HAP-1 (cell line): ENCODE measurements around the gene HYCC2.
"Not testable (repeated sequence)": the region's sequence is repeated elsewhere in the genome, so short reads cannot be mapped to it uniquely, and the experiment has no call there.

Experiments used
- DNase-seq, 2 experiments: peaks; one replicate each; pipeline ENCODE4 v3.0.0-alpha.2; 2016 to 2020; ENCODE audit warnings: low spot score in 2 of 2
- H3K27me3 ChIP-seq: fragments of 250-450 bp; sonication (Bioruptor Pico); 2 replicates; pipeline ENCODE4 v1.5.1; 2020; ENCODE audit warnings: low read depth, mild to moderate bottlenecking, moderate library complexity
- H3K36me3 ChIP-seq: fragments of 250-450 bp; sonication (Bioruptor Pico); replicated peaks from 2 replicates; pipeline ENCODE4 v1.5.1; 2020; ENCODE audit warnings: mild to moderate bottlenecking
- H3K4me1 ChIP-seq: fragments of 250-450 bp; sonication (Bioruptor Pico); 2 replicates; pipeline ENCODE4 v1.5.1; 2020; ENCODE audit warnings: mild to moderate bottlenecking
- H3K4me3 ChIP-seq: fragments of 250-450 bp; sonication (Bioruptor Pico); 2 replicates; pipeline ENCODE4 v1.5.1; 2020; ENCODE audit warnings: mild to moderate bottlenecking, moderate library complexity
- H3K9me3 ChIP-seq: fragments of 250-450 bp; sonication (Bioruptor Pico); 2 replicates; pipeline ENCODE4 v1.5.1; 2020; ENCODE audit warnings: mild to moderate bottlenecking, moderate library complexity
- in situ Hi-C: fragments of 300-500 bp; cut with MboI; formaldehyde crosslinking; loops from 3 replicates; pipeline ENCODE4 v1.14.3; 2020; ENCODE audit warnings: low sequenced_read_pairs, inconsistent platforms, mixed read lengths

The HYCC2 gene

DNA sequence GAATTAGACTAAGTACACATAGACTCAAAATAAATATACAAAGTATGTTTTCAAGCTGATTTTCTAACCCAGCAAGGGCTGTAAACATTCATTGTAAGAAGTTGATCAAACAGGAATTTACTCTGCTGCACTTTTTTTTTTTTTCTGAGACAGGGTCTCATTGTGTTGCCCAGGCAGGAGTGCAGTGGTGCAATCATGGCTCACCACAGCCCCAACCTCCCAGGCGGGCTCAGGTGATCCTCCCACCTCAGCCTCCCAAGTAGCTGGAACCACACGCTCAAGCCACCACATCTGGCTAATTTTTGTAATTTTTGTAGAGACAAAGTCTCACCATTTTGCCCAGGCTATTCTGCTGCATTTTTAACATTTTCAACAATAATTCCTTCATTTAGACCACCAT lies 36.2 kb upstream of the HYCC2 start:
- DNase-seq: no peak
- no peaks in the 10 kb centered on the region for H3K36me3 ChIP-seq
- H3K4me1 ChIP-seq: no peaks in the 10 kb centered on the region; the same call in 1 of the 2 replicates
- no peaks in the 10 kb centered on the region for H3K9me3 ChIP-seq
- in situ Hi-C loops: no loop called here
- no peak overlapping the region for H3K4me3 ChIP-seq
- H3K27me3 ChIP-seq: no peaks in the 10 kb centered on the region

DNA sequence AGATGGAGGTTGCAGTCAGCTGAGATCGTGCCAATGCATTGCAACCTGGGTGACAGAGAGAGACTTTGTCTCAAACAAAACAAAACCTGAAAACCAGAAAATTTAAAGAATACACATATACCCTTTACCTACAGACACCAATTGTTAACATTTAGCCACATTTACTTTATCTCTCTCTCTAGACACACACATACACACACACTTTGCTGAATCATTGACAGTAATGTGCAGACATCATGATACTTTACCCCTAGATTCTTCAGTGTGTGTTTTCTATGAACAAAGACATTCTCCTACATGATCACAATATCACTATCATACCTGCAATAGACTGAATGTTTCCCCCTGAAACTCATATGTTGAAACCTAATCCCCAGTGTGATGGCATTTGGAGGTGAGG lies 34.3 kb upstream of the HYCC2 start:
- no peak for DNase-seq
- no peaks in the 10 kb centered on the region for H3K9me3 ChIP-seq
- H3K36me3 ChIP-seq: no peaks in the 10 kb centered on the region
- H3K27me3 ChIP-seq: no peaks in the 10 kb centered on the region
- in situ Hi-C loops: no loop called here
- H3K4me1 ChIP-seq: no peaks in the 10 kb centered on the region
- no peak overlapping the region for H3K4me3 ChIP-seq

DNA sequence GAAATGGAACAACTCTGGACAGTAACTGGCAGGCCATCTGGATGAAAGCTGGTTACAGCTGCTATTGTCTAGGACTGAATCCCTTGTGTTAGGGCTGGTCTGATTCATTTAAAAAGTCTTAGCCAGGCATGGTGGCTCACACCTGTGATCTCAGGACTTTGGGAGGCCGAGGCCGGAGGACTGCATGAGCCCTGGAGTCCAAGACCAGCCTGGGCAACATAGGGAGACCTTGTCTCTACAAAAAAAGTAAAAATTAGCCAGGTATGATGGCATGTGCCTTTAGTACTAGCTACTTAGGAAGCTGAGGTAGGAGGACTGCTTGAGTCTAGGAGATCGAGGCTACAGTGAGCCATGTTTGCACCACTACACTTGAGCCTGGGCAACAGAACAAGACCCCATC lies 29.0 kb upstream of the HYCC2 start:
- in situ Hi-C loops: no loop called here
- DNase-seq: no peak
- no peaks in the 10 kb centered on the region for H3K36me3 ChIP-seq
- no peaks in the 10 kb centered on the region for H3K9me3 ChIP-seq
- H3K27me3 ChIP-seq: no peaks in the 10 kb centered on the region
- no peaks in the 10 kb centered on the region for H3K4me1 ChIP-seq
- H3K4me3 ChIP-seq: no peak overlapping the region

DNA sequence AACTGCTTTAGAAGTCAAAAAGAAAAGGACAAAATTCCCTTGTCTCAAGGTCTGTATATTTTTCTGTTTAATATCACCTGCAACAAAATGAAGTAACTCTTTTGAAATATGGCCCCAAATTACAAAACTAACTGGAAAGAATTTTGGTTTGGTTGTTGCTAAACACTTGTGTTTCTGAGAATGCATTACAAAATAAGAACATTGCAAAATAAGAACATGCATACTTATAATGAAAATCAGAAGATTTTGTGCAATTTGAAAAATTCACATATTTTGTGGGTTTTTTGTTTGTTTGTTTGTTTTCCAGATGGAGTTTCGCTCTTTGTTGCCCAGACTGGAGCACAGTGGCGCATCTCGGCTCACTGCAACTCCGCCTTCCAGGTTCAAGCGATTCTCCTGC lies 22.1 kb upstream of the HYCC2 start:
- Histone ChIP-seq H3K4me3 (no peak overlapping the region), H3K27me3 (no peaks in the 10 kb centered on the region), H3K9me3 (no peaks in the 10 kb centered on the region), H3K36me3 (peaks cover 2% of the 10 kb centered on the region), H3K4me1 (no peaks in the 10 kb centered on the region)
- in situ Hi-C loops: no loop called here
- DNase-seq: no peak

DNA sequence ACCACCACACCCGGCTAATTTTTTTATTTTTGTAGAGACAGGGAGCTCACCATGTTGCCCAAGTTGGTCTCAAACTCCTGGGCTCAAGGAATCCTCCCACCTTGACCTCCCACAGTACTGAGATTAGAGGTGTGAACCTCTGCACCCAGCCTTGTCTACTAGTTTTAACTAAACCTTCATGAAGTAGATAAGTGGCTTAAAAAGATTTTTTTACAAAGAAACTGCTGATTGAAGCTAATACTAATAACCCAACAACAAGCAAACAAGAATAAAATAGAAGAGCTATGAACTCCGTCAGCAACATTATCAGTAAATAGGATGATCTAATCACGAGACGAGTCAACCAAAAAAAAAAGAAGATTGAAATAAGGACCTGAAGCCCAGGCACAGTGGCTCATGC lies 19.1 kb upstream of the HYCC2 start:
- Histone ChIP-seq H3K4me1 (no peaks in the 10 kb centered on the region), H3K36me3 (peaks cover 10% of the 10 kb centered on the region), H3K27me3 (no peaks in the 10 kb centered on the region), H3K4me3 (no peak overlapping the region), H3K9me3 (no peaks in the 10 kb centered on the region)
- no peak for DNase-seq
- in situ Hi-C loops: no loop called here

DNA sequence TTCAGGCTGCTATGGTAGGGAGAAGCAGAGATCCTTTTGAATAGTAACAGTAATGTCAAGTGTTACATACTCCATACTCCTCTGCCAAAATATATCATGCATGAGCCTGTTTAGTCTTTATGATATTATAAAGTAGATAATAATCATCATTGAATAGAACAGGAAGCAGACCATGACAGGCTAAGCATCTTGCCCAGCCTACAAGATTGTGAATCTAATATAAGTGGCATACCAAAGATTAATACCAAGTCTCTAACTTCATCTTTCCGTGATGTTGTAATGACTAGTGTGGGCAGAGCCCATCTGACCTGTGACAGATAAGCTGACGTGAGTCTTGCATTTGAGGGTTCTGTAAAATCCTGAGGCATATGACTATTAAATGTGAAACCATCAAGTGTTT lies 13.4 kb upstream of the HYCC2 start:
- H3K9me3 ChIP-seq: no peaks in the 10 kb centered on the region
- no peak overlapping the region for H3K4me3 ChIP-seq
- no peaks in the 10 kb centered on the region for H3K4me1 ChIP-seq
- no peaks in the 10 kb centered on the region for H3K27me3 ChIP-seq
- DNase-seq: no peak
- in situ Hi-C loops: no loop called here
- peaks cover 38% of the 10 kb centered on the region for H3K36me3 ChIP-seq

DNA sequence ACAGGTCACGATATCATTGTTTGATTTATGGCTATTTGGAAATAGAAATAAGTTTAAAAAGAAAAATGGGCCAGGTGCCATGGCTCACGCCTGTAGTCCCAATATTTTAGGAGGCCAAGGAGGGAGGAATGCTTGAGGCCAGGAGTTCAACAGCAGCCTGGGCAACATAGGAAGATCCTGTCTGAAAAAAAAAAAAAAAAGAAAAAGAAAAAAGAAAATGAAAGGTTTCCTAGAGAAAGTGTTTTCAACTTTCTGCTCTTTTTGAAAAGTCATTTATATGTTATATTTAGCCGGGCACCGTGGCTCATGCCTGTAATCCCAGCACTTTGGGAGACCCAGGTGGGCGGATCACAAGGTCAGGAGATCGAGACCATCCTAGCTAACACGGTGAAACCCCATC lies 3.5 kb upstream of the HYCC2 start:
- Histone ChIP-seq H3K4me3 (no peak overlapping the region), H3K9me3 (no peaks in the 10 kb centered on the region), H3K36me3 (peaks cover 13% of the 10 kb centered on the region), H3K27me3 (no peaks in the 10 kb centered on the region), H3K4me1 (peaks cover 17% of the 10 kb centered on the region)
- DNase-seq: no peak
- in situ Hi-C loops: no loop called here

DNA sequence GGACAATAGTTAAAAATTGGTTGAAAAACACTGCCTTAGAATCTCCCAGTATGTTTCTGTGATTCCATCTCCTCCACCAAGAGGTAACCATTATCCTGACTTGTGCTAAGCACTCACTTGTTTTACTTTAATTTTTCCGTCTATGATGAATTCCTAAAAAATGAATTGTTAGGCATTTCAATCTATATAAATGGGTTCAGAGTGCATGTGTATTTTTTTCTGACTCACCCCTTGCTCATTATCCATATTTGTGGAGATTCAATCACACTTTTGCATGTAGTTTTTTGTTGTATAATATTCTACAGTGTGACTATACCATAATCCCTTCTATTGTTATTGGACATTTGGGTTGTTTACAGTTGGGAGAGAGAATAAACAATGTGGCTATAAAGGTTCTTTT lies 1.6 kb upstream of the HYCC2 start:
- H3K4me1 ChIP-seq: peaks cover 26% of the 10 kb centered on the region
- H3K4me3 ChIP-seq: peak overlapping the region; percentile 92
- H3K27me3 ChIP-seq: no peaks in the 10 kb centered on the region
- H3K9me3 ChIP-seq: no peaks in the 10 kb centered on the region
- no peaks in the 10 kb centered on the region for H3K36me3 ChIP-seq
- DNase-seq: no peak
- in situ Hi-C loops: no loop called here

DNA sequence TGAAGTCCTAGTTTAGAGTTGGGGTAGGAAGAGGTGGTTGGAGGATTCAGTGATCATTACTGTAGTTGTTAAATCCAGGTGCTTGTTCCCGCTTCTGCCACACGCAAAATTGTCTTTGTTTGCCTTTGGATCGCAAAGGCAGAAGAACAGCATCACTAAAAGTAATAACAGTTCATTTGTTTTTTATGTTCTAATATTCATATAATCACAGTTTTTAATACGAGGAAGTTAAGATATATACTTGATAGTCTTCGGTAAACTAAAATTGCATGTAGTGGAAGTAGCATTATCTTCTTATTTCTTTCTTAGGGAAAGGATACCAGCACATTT lies 695 bp upstream of the HYCC2 start:
- no peaks in the 10 kb centered on the region for H3K36me3 ChIP-seq
- in situ Hi-C loops: no loop called here
- DNase-seq: peak in 1 of 2 experiments; percentile 10

DNA sequence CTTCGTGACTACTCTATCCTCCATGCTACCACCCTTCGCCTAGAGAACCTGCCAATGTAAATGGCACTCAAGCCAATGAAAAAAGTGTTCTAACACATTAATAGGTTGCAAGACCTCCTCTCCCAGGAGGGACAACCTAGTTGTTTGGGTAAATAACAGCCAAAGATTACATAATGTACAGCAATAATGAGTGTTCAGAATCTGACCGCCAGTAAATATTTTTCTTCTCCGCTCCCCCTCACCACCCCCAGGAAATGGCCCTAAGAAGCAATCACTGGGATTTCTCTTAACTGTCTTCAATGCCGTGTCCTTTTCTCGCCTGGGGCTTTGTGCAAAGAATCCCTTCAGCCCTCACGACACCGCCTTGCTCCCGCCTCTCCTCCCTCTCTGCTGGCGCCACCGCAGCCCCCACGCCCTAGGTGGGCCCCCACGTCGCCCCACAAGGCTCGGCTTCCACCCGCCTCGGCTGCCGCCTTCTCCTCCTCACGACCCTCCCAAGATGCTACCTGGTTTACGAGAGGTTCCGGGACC lies 458 bp downstream of the HYCC2 start:
- H3K27me3 ChIP-seq: no peaks in the 10 kb centered on the region
- peaks cover 24% of the 10 kb centered on the region for H3K4me1 ChIP-seq
- peak; percentile 19 to 34 for DNase-seq
- H3K9me3 ChIP-seq: no peaks in the 10 kb centered on the region
- peak overlapping the region; percentile 92 for H3K4me3 ChIP-seq
- in situ Hi-C loops: no loop called here
- H3K36me3 ChIP-seq: no peaks in the 10 kb centered on the region

More for the DNA sequence above, 695 bp upstream of the HYCC2 start:
- Histone ChIP-seq H3K27me3 (no peaks in the 10 kb centered on the region), H3K4me1 (peaks cover 26% of the 10 kb centered on the region), H3K4me3 (peak overlapping the region; percentile 92), H3K9me3 (no peaks in the 10 kb centered on the region)

DNA sequence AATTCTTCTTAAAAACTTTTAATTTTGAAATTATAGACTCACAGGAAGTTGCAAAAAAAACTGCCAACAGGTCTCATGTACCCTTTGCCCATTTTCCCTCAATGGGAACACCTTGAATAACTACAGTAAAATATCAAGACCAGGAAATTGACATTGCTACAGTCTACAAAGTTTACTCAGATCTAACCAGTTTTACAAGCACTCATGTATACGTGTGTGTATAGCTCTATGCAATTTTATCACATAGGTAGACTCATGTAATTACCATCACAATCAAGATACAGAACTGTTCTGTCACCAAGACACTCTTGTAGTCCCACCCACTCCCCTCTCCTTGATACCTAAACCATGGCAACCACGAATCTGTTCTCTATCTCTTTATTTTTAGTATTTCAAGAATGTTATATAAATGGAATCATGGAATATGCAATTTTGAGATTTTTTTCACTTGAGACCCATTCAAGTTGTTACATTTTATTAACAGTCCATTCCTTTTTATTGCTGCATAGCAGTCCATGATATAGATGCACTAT lies 6.6 kb downstream of the HYCC2 start:
- no peak overlapping the region for H3K4me3 ChIP-seq
- in situ Hi-C loops: no loop called here

DNA sequence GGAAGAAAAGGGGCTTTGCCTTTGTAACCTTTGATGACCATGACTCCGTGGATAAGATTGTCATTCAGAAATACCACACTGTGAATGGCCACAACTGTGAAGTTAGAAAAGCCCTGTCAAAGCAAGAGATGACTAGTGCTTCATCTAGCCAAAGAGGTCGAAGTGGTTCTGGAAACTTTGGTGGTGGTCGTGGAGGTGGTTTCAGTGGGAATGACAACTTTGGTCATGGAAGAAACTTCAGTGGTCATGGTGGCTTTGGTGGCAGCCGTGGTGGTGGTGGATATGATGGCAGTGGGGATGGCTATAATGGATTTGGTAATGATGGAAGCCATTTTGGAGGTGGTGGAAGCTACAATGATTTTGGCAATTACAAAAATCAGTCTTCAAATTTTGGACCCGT lies 8.0 kb downstream of the HYCC2 start:
- H3K4me1 ChIP-seq, DNase-seq, in situ Hi-C loops: not testable (repeated sequence)

More for the DNA sequence above, 6.6 kb downstream of the HYCC2 start:
- no peak for DNase-seq
- H3K27me3 ChIP-seq: no peaks in the 10 kb centered on the region
- no peaks in the 10 kb centered on the region for H3K36me3 ChIP-seq
- peaks cover 8% of the 10 kb centered on the region for H3K4me1 ChIP-seq
- no peaks in the 10 kb centered on the region for H3K9me3 ChIP-seq

DNA sequence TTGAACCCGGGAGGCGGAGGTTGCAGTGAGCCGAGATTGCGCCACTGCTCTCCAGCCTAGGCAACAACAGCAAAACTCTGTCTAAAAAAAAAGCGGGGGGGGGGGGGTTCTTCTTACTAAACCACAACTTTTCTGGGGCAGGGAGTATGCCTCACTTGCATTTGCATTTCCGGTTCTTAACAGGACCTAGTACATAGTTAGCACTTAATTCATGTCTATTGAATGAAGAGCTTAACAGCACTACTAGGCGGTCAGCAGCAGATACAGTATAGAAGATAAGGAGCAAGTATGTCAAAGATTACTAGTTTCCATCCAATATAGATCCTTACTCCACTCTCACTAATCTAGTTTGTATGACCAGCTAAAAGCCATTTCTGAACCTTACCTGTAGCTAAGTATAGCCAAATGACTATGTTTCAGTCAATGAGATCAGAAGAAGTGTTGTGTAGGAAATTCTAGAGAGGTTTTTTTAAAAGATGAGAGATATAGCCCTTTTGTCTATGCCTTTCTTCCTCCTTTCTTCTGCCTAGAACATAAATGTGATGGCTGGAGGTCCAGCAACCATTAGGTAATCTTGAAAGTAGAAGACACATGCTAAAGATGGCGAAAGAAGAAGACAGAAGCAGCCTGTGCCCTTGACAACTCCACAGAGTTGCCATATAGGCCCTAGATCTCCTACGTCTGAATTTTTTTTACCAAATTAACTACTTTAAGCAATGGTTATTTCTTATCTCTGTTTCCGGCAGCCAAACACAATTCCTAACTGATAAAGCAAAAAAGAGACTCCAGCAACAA lies 11.3 kb downstream of the HYCC2 start:
- no peak overlapping the region for H3K4me3 ChIP-seq
- H3K27me3 ChIP-seq: no peaks in the 10 kb centered on the region
- no peaks in the 10 kb centered on the region for H3K9me3 ChIP-seq
- DNase-seq: no peak
- no peaks in the 10 kb centered on the region for H3K36me3 ChIP-seq
- H3K4me1 ChIP-seq: no peaks in the 10 kb centered on the region
- in situ Hi-C loops: no loop called here

More for the DNA sequence above, 8.0 kb downstream of the HYCC2 start:
- H3K9me3 ChIP-seq, H3K4me3 ChIP-seq, H3K27me3 ChIP-seq, H3K36me3 ChIP-seq: not testable (repeated sequence)

DNA sequence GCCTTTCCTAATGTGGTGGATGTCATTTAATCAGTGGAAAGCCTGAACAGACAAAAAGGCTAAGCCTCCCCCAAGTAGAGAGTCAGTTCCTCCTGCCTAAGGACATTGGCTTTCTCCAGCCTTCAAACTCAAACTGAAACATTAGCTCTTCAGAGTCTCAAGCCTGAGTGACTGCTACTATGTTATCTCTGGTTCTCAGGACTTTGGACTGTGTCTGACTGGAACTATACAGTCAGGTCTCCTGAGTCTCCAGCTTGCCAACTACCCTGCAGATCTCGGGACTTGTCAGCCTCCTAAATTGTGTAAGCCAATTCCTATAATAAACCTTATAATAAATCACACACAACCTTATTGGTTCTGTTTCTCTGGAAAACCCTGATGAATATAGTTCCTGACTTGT lies 12.6 kb downstream of the HYCC2 start:
- DNase-seq: no peak
- H3K4me3 ChIP-seq: no peak overlapping the region
- H3K4me1 ChIP-seq: no peaks in the 10 kb centered on the region
- H3K9me3 ChIP-seq: no peaks in the 10 kb centered on the region
- in situ Hi-C loops: no loop called here
- no peaks in the 10 kb centered on the region for H3K27me3 ChIP-seq
- H3K36me3 ChIP-seq: no peaks in the 10 kb centered on the region; the same call in 1 of the 2 replicates
